ENCODE data around the gene MRPL10. TPM values are rescaled to one million over a fixed set of nuclear protein-coding genes. Genes with fewer than 3 reads are reported as not detected.

Gene MRPL10
- total RNA-seq, 2 experiments from 2014 or later: 70.0 to 75.2 TPM

- Mint-ChIP-seq H3K36me3 (no peaks in the 10 kb centered on the region), H3K4me3 (no peak overlapping the region), H3K27ac (no peak overlapping the region), H3K4me1 (peaks cover 1% of the 10 kb centered on the region), H3K27me3 (no peaks in the 10 kb centered on the region), H3K9me3 (no peaks in the 10 kb centered on the region)
- no peak for DNase-seq
These were observed 27.6 kb downstream of the MRPL10 start for GRCh38 chr17:47803751-47804150.

GRCh38 chr17:47803201-47803600 is 28.1 kb downstream of the MRPL10 start:
- no peak for DNase-seq
- Mint-ChIP-seq H3K27me3 (no peaks in the 10 kb centered on the region), H3K27ac (no peak overlapping the region), H3K36me3 (no peaks in the 10 kb centered on the region), H3K4me1 (peaks cover 1% of the 10 kb centered on the region), H3K4me3 (no peak overlapping the region), H3K9me3 (no peaks in the 10 kb centered on the region)

GRCh38 chr17:47802341-47803022 is 28.9 kb downstream of the MRPL10 start:
- Mint-ChIP-seq H3K27me3 (no peaks in the 10 kb centered on the region), H3K36me3 (no peaks in the 10 kb centered on the region), H3K27ac (no peak overlapping the region), H3K4me3 (no peak overlapping the region), H3K4me1 (peaks cover 1% of the 10 kb centered on the region), H3K9me3 (no peaks in the 10 kb centered on the region)
- peak; percentile 52 for DNase-seq

GRCh38 chr17:47801906-47802305 is 29.4 kb downstream of the MRPL10 start:
- DNase-seq: no peak
- no peaks in the 10 kb centered on the region for H3K27me3 Mint-ChIP-seq
- H3K4me3 Mint-ChIP-seq: no peak overlapping the region
- H3K9me3 Mint-ChIP-seq: no peaks in the 10 kb centered on the region
- no peaks in the 10 kb centered on the region for H3K36me3 Mint-ChIP-seq
- peaks cover 1% of the 10 kb centered on the region for H3K4me1 Mint-ChIP-seq
- no peak overlapping the region for H3K27ac Mint-ChIP-seq

- Mint-ChIP-seq H3K36me3 (no peaks in the 10 kb centered on the region), H3K27ac (no peak overlapping the region), H3K4me3 (no peak overlapping the region), H3K27me3 (no peaks in the 10 kb centered on the region), H3K4me1 (peaks cover 1% of the 10 kb centered on the region), H3K9me3 (no peaks in the 10 kb centered on the region)
- DNase-seq: no peak
These were observed 30.1 kb downstream of the MRPL10 start for GRCh38 chr17:47801176-47801765.

- Mint-ChIP-seq H3K27me3 (no peaks in the 10 kb centered on the region), H3K4me3 (no peak overlapping the region), H3K36me3 (no peaks in the 10 kb centered on the region), H3K27ac (no peak overlapping the region), H3K9me3 (no peaks in the 10 kb centered on the region), H3K4me1 (peaks cover 1% of the 10 kb centered on the region)
- DNase-seq: no peak
These were observed 30.7 kb downstream of the MRPL10 start for GRCh38 chr17:47800686-47801085.

GRCh38 chr17:47797797-47798196 is 33.5 kb downstream of the MRPL10 start:
- no peak overlapping the region for H3K27ac Mint-ChIP-seq
- no peak for DNase-seq
- no peaks in the 10 kb centered on the region for H3K36me3 Mint-ChIP-seq
- no peak overlapping the region for H3K4me3 Mint-ChIP-seq
- H3K4me1 Mint-ChIP-seq: peaks cover 1% of the 10 kb centered on the region
- no peaks in the 10 kb centered on the region for H3K9me3 Mint-ChIP-seq
- H3K27me3 Mint-ChIP-seq: peaks cover 23% of the 10 kb centered on the region

- Mint-ChIP-seq H3K4me1 (peaks cover 8% of the 10 kb centered on the region), H3K27ac (no peak overlapping the region), H3K27me3 (peaks cover 72% of the 10 kb centered on the region)
These were observed 38.4 kb downstream of the MRPL10 start for GRCh38 chr17:47792979-47793378.

GRCh38 chr17:47792457-47792856 is 38.9 kb downstream of the MRPL10 start:
- Mint-ChIP-seq H3K27ac (no peak overlapping the region), H3K27me3 (peaks cover 77% of the 10 kb centered on the region), H3K4me1 (peaks cover 8% of the 10 kb centered on the region), H3K4me3 (no peak overlapping the region), H3K9me3 (no peaks in the 10 kb centered on the region), H3K36me3 (no peaks in the 10 kb centered on the region)
- DNase-seq: no peak

More at GRCh38 chr17:47792979-47793378, 38.4 kb downstream of the MRPL10 start:
- H3K36me3 Mint-ChIP-seq: no peaks in the 10 kb centered on the region
- H3K9me3 Mint-ChIP-seq: no peaks in the 10 kb centered on the region
- H3K4me3 Mint-ChIP-seq: no peak overlapping the region
- no peak for DNase-seq

- H3K27ac Mint-ChIP-seq: no peak overlapping the region
- peaks cover 8% of the 10 kb centered on the region for H3K4me1 Mint-ChIP-seq
- no peaks in the 10 kb centered on the region for H3K9me3 Mint-ChIP-seq
- H3K27me3 Mint-ChIP-seq: peaks cover 86% of the 10 kb centered on the region
- DNase-seq: no peak
- no peaks in the 10 kb centered on the region for H3K36me3 Mint-ChIP-seq
- no peak overlapping the region for H3K4me3 Mint-ChIP-seq
These were observed 40.3 kb downstream of the MRPL10 start for GRCh38 chr17:47791025-47791424.

GRCh38 chr17:47789611-47790561 is 41.5 kb downstream of the MRPL10 start:
- Mint-ChIP-seq H3K36me3 (no peaks in the 10 kb centered on the region), H3K27ac (no peak overlapping the region), H3K27me3 (peaks cover 90% of the 10 kb centered on the region), H3K4me3 (peak overlapping the region; percentile 66), H3K4me1 (peaks cover 8% of the 10 kb centered on the region), H3K9me3 (no peaks in the 10 kb centered on the region)
- peak; percentile 68 for DNase-seq

- H3K27me3 Mint-ChIP-seq: peaks cover 71% of the 10 kb centered on the region
- H3K9me3 Mint-ChIP-seq: no peaks in the 10 kb centered on the region
These were observed 45.7 kb downstream of the MRPL10 start for GRCh38 chr17:47785538-47786123.

GRCh38 chr17:47781397-47781796 is 49.9 kb downstream of the MRPL10 start:
- DNase-seq: no peak
- H3K9me3 Mint-ChIP-seq: no peaks in the 10 kb centered on the region
- no peak overlapping the region for H3K4me3 Mint-ChIP-seq
- no peaks in the 10 kb centered on the region for H3K36me3 Mint-ChIP-seq
- H3K27ac Mint-ChIP-seq: no peak overlapping the region
- H3K27me3 Mint-ChIP-seq: peaks cover 56% of the 10 kb centered on the region
- H3K4me1 Mint-ChIP-seq: peaks cover 2% of the 10 kb centered on the region

More at GRCh38 chr17:47785538-47786123, 45.7 kb downstream of the MRPL10 start:
- no peak overlapping the region for H3K27ac Mint-ChIP-seq
- H3K36me3 Mint-ChIP-seq: no peaks in the 10 kb centered on the region
- H3K4me3 Mint-ChIP-seq: no peak overlapping the region
- peak; percentile 50 for DNase-seq
- peaks cover 7% of the 10 kb centered on the region for H3K4me1 Mint-ChIP-seq

- H3K9me3 Mint-ChIP-seq: no peaks in the 10 kb centered on the region
- peaks cover 2% of the 10 kb centered on the region for H3K4me1 Mint-ChIP-seq
- H3K27me3 Mint-ChIP-seq: peaks cover 58% of the 10 kb centered on the region
- DNase-seq: no peak
- no peaks in the 10 kb centered on the region for H3K36me3 Mint-ChIP-seq
- no peak overlapping the region for H3K27ac Mint-ChIP-seq
- no peak overlapping the region for H3K4me3 Mint-ChIP-seq
These were observed 53.1 kb downstream of the MRPL10 start for GRCh38 chr17:47778184-47778635.

All from activated naive CD8-positive, alpha-beta T cell treated with anti-CD3 and anti-CD28 coated beads for 36 hours (primary cell).